Fibroblast of villous mesenchyme (primary cell): ENCODE measurements around the gene RBM28. TPM values are rescaled to one million over a fixed set of nuclear protein-coding genes. Genes with fewer than 3 reads are reported as not detected.

ENCODE experiments used
- DNase-seq: peaks from one replicate; pipeline ENCODE4 v3.0.0-alpha.2; 2010; ENCODE audit warnings: low read depth
- H3K4me3 ChIP-seq: 2 replicates; pipeline ENCODE4 v1.5.1; 2011; ENCODE audit warnings: low read depth, mild to moderate bottlenecking, low read length
- total RNA-seq: library from RNA; depleted of rRNA; stranded (reverse); fragments of >200 nt; gene quantifications from 2 replicates; pipeline ENCODE4 v1.2.3, GENCODE V29; 2012
- TF ChIP-seq, protein P1 (sequence below): IDR thresholded peaks from 2 replicates; pipeline ENCODE4 v1.5.1; 2012; ENCODE audit warnings: low read depth, mild to moderate bottlenecking, low read length; ENCODE audit not compliant: insufficient read depth

Gene RBM28
- total RNA-seq, 1 donor = 7.3 TPM

GRCh38 chr7:128381161-128381821 is 37.6 kb upstream of the RBM28 start:
- H3K4me3 ChIP-seq = no peak overlapping the region
- no peak for DNase-seq
- TF ChIP-seq, protein P1, sequence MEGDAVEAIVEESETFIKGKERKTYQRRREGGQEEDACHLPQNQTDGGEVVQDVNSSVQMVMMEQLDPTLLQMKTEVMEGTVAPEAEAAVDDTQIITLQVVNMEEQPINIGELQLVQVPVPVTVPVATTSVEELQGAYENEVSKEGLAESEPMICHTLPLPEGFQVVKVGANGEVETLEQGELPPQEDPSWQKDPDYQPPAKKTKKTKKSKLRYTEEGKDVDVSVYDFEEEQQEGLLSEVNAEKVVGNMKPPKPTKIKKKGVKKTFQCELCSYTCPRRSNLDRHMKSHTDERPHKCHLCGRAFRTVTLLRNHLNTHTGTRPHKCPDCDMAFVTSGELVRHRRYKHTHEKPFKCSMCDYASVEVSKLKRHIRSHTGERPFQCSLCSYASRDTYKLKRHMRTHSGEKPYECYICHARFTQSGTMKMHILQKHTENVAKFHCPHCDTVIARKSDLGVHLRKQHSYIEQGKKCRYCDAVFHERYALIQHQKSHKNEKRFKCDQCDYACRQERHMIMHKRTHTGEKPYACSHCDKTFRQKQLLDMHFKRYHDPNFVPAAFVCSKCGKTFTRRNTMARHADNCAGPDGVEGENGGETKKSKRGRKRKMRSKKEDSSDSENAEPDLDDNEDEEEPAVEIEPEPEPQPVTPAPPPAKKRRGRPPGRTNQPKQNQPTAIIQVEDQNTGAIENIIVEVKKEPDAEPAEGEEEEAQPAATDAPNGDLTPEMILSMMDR = peak; percentile 59

GRCh38 chr7:128380483-128381106 is 36.9 kb upstream of the RBM28 start:
- DNase-seq = no peak

DNA sequence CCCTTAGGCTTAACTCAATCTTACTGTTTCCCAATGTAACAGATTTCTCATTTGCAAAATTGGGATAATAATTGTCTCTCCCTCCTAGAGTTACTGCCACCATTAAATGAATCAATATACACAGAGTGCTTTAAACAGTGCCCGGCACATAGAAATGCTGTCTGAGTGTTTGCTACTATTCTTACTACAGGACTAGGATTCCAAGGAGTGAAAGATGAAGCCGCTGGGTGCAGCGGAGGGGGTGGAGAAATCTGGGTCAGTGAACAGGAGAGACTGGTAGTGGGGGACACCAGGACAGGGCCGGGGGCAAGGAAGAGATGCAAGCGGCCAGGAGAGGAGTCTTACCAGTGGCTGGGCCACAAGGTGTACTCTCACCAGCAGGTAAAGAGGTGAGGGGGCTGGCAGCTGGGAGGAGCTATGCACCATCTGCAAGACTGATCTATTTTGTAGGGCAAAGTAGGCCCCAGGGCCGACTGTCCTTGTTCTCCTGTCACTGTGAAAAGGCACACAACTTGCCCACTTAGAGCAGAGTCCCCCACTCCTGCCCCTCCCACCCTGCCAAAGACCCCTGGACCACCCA is 36.3 kb upstream of the RBM28 start:
- DNase-seq = no peak
- TF ChIP-seq, protein P1 = no peak
- H3K4me3 ChIP-seq = no peak overlapping the region

More at GRCh38 chr7:128380483-128381106, 36.9 kb upstream of the RBM28 start:
- H3K4me3 ChIP-seq = no peak overlapping the region
- TF ChIP-seq, protein P1 = no peak

- no peak overlapping the region for H3K4me3 ChIP-seq
- TF ChIP-seq, protein P1 = no peak
- no peak for DNase-seq
These were observed 34.9 kb upstream of the RBM28 start for GRCh38 chr7:128378637-128379036.

DNA sequence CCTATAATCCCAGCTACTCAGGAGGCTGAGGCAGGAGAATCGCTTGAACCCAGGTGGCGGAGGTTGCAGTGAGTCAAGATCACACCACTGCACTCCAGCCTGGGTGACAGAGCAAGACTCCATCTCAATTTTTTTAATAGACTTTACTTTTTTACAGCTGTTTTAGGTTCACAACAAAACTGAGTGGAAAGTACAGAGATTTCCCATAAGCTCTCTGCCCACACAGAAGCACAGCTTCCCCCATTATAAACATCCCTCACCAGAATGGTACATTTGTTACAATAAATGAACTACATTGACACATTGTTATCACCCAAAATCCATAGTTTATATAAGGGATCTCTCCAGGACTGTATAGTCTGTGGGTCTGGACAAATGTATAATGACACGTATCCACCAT is 32.4 kb upstream of the RBM28 start:
- no peak overlapping the region for H3K4me3 ChIP-seq
- TF ChIP-seq, protein P1 = no peak
- DNase-seq = no peak

DNA sequence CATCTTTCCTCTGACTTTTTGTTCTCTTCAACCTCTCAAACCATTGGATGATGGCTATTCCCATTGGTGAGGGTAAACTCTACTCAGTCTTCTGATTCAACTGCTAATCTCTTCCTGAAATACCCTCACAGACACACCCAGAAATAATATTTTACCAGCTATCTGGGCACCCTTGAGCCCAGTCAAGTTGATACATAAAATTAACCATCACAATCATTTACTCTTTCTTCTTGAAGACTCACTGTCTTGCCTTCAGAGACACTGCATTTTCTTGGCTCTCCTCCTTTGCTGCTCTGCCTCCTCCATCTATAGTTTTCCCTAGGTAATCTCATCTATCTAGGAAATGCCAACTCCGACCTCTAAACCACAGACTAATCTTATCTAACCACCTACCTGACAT is 30.3 kb upstream of the RBM28 start:
- no peak overlapping the region for H3K4me3 ChIP-seq
- TF ChIP-seq, protein P1 = no peak
- DNase-seq = no peak

GRCh38 chr7:128373606-128374005 is 29.9 kb upstream of the RBM28 start:
- TF ChIP-seq, protein P1 = no peak
- no peak for DNase-seq

More at GRCh38 chr7:128373606-128374005, 29.9 kb upstream of the RBM28 start:
- no peak overlapping the region for H3K4me3 ChIP-seq
